ENCODE measurements around the gene CLCA2. TPM values are rescaled to one million over a fixed set of nuclear protein-coding genes. Genes with fewer than 3 reads are reported as not detected.

The CLCA2 gene
- total and polyA plus RNA-seq, 2 of the 8 experiments (the other 6 are each of a cell fraction or from before 2014, with no cell fraction given) = not detected

- Histone ChIP-seq H4K91ac (replicated peaks; ENCODE audit: insufficient read length, low read length) (no peak overlapping the region), H4K5ac (ENCODE audit: insufficient read length, low read depth, low read length) (no peak overlapping the region), H2AK5ac (ENCODE audit: low read depth, low read length) (no peak overlapping the region), H4K8ac (ENCODE audit: extremely low read depth, insufficient read depth, low read length) (no peak overlapping the region), H3K27ac (ENCODE audit: low read depth, low read length) (no peak overlapping the region), H2BK15ac (ENCODE audit: low read length) (no peak overlapping the region), H4K20me1 (replicated peaks in 1 of 2; ENCODE audit: control insufficient read depth in 1 of 2, insufficient read depth in 2 of 2, low read length in 2 of 2) (no peaks in the 10 kb centered on the region), H3K4me3 (ENCODE audit: extremely low read depth in 1 of 4, insufficient read depth in 2 of 4, low read depth in 3 of 4, low read length in 4 of 4) (no peak overlapping the region), H3K23ac (ENCODE audit: insufficient read length) (no peak overlapping the region), H3K79me2 (ENCODE audit: control insufficient read depth in 1 of 2, insufficient read depth in 2 of 2, low read length in 2 of 2) (no peaks in the 10 kb centered on the region), H3K27me3 (replicated peaks in 1 of 4; ENCODE audit: control insufficient read depth in 3 of 4, extremely low read depth in 1 of 4, insufficient read depth in 3 of 4, low read length in 3 of 4) (no peaks in the 10 kb centered on the region), H3K56ac (replicated peaks; ENCODE audit: insufficient read length, low read depth, low read length) (no peak overlapping the region), H2BK20ac (ENCODE audit: low read length) (no peak overlapping the region), H3K36me3 (ENCODE audit: control insufficient read depth in 2 of 4, insufficient read depth in 4 of 4, low read length in 3 of 4) (no peaks in the 10 kb centered on the region), H3K4me2 (ENCODE audit: insufficient read depth in 1 of 2, low read depth in 2 of 2, low read length in 2 of 2) (no peak overlapping the region), H3K9ac (replicated peaks in 1 of 4; ENCODE audit: extremely low read depth in 1 of 4, low read depth in 3 of 4, low read length in 3 of 4) (no peak overlapping the region), H2BK120ac (replicated peaks; ENCODE audit: low read depth, low read length) (no peak overlapping the region), H3K18ac (ENCODE audit: extremely low read depth, low read length) (no peak overlapping the region), H3K79me1 (ENCODE audit: low read depth, low read length) (no peaks in the 10 kb centered on the region), H2BK5ac (ENCODE audit: low read depth, low read length) (no peak overlapping the region), H3K9me3 (ENCODE audit: insufficient read depth in 2 of 2, low read depth in 1 of 2, low read length in 1 of 2) (no peaks in the 10 kb centered on the region), H2AFZ (ENCODE audit: low read length) (no peak overlapping the region), H2BK12ac (ENCODE audit: low read depth, low read length) (no peak overlapping the region), H3K4ac (replicated peaks; ENCODE audit: insufficient read length, low read depth, low read length) (no peak overlapping the region), H3K14ac (ENCODE audit: insufficient read length) (no peak overlapping the region), H3K4me1 (replicated peaks in 1 of 4; ENCODE audit: control insufficient read depth in 3 of 4, insufficient read depth in 4 of 4, low read length in 3 of 4) (no peaks in the 10 kb centered on the region), H3K23me2 (ENCODE audit: low read depth, low read length) (no peaks in the 10 kb centered on the region)
- ChIA-PET CTCF (ENCODE audit: partially characterized antibody) (interaction anchor here (0.8 to 2.1 kb wide), 7 partner anchors 9 to 58 kb away, joined by 3 to 5 read pairs (median 4); no protein-coding TSS in a partner anchor), POLR2A (ENCODE audit: partially characterized antibody) (no interaction called here)
- DNase-seq (ENCODE audit: low read depth in 1 of 2, low spot score in 2 of 2) (no peak), FAIRE-seq (no peak)
- 91% methylated on average over 4 of the region's 4 CpGs; no CpG with 5 or more reads in 1 of the 2 experiments for WGBS, 2 experiments (ENCODE audit: extremely low coverage in 1 of 2, insufficient coverage in 1 of 2, insufficient read length in 1 of 2, insufficient replicate concordance in 2 of 2, low coverage in 1 of 2, low lambda C conversion rate in 2 of 2, missing lambda C conversion rate in 1 of 2)
- TF ChIP-seq SIN3A (conservative IDR thresholded peaks at IDR 0.05 in 1 of 2, IDR thresholded peaks at IDR 0.05 in 1 of 2; ENCODE audit: low read depth in 1 of 2, low read length in 2 of 2) (no peak), GABPA (IDR thresholded peaks at IDR 0.05; ENCODE audit: borderline replicate concordance, insufficient read depth, low read length) (no peak)
Observed at GRCh38 chr1:86447198-86447790, 23.3 kb downstream of the CLCA2 start.

All from H1 (cell line).